HCT116 (cell line): ENCODE data around the gene ZNF93.
"Not testable (repeated sequence)": the region's sequence is repeated elsewhere in the genome, so short reads cannot be mapped to it uniquely, and the experiment has no call there.

Source experiments
- CEBPB ChIP-seq: IDR thresholded peaks from 2 replicates; pipeline ENCODE4 v1.6.1; 2012; ENCODE audit warnings: low read depth
- CTCF ChIP-seq, 3 experiments: fragments of 200-600 bp in 1 of 3; sonication (generic) in 1 of 3; IDR thresholded peaks in 2 of 3; conservative IDR thresholded peaks in 1 of 3; 2 replicates each; pipeline ENCODE4 v1.5.1; 2012 to 2017; ENCODE audit warnings: low read depth in 2 of 3, low read length in 2 of 3, antibody characterized with exemption in 1 of 3, borderline replicate concordance in 1 of 3, control low read depth in 1 of 3, mild to moderate bottlenecking in 1 of 3, mixed read lengths in 1 of 3, mixed run types in 1 of 3, moderate library complexity in 1 of 3; ENCODE audit not compliant: insufficient read depth in 1 of 3
- FOSL1 ChIP-seq: IDR thresholded peaks from 2 replicates; pipeline ENCODE4 v1.6.1; 2012; ENCODE audit warnings: low read depth
- REST ChIP-seq: IDR thresholded peaks from 2 replicates; pipeline ENCODE4 v1.6.1; 2012; ENCODE audit warnings: low read depth
- ZBTB33 ChIP-seq: IDR thresholded peaks from 2 replicates; pipeline ENCODE4 v1.6.1; 2011; ENCODE audit warnings: mild to moderate bottlenecking, low read length, moderate library complexity; ENCODE audit not compliant: insufficient replicate concordance; ENCODE audit errors: extremely low read depth

- TF ChIP-seq REST; CTCF (IDR thresholded peaks at IDR 0.05 in 2 of 3, conservative IDR thresholded peaks at IDR 0.05 in 1 of 3; ENCODE audit: borderline replicate concordance in 1 of 3, insufficient read depth in 1 of 3, low read depth in 2 of 3, low read length in 2 of 3); CEBPB; ZBTB33; FOSL1: not testable (repeated sequence)
These were observed 32.9 kb downstream of the ZNF93 start for GRCh38 chr19:19933432-19934314.
